ENCODE data around the gene CLN5.

The CLN5 gene

DNA sequence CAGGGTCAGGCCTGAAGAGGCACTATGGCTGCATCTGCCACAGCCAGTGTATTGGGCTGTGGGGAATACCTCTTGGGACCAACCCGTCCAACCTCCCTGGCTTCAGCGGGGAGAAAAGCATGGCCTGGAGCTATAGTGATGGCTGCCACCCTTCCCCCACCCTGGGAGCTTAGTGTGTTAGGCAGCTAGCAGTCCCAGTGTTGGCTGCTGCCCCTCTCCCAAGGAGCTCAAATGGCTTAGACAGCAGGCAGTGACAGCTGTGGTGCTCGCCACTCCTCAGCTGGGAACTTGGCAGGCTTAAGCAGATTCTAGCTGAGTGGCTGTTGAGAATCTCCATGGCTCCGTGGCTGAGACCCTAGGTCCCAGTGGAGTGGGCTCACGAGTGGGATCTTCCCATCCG, 23.8 kb upstream of the CLN5 start:
- DNase-seq (ENCODE audit: insufficient read length, low spot score) (no peak), FAIRE-seq (no peak)
- TF ChIP-seq, protein P1, sequence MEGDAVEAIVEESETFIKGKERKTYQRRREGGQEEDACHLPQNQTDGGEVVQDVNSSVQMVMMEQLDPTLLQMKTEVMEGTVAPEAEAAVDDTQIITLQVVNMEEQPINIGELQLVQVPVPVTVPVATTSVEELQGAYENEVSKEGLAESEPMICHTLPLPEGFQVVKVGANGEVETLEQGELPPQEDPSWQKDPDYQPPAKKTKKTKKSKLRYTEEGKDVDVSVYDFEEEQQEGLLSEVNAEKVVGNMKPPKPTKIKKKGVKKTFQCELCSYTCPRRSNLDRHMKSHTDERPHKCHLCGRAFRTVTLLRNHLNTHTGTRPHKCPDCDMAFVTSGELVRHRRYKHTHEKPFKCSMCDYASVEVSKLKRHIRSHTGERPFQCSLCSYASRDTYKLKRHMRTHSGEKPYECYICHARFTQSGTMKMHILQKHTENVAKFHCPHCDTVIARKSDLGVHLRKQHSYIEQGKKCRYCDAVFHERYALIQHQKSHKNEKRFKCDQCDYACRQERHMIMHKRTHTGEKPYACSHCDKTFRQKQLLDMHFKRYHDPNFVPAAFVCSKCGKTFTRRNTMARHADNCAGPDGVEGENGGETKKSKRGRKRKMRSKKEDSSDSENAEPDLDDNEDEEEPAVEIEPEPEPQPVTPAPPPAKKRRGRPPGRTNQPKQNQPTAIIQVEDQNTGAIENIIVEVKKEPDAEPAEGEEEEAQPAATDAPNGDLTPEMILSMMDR (IDR thresholded peaks at IDR 0.05; ENCODE audit: insufficient read depth, missing control alignments), result no peak

DNA sequence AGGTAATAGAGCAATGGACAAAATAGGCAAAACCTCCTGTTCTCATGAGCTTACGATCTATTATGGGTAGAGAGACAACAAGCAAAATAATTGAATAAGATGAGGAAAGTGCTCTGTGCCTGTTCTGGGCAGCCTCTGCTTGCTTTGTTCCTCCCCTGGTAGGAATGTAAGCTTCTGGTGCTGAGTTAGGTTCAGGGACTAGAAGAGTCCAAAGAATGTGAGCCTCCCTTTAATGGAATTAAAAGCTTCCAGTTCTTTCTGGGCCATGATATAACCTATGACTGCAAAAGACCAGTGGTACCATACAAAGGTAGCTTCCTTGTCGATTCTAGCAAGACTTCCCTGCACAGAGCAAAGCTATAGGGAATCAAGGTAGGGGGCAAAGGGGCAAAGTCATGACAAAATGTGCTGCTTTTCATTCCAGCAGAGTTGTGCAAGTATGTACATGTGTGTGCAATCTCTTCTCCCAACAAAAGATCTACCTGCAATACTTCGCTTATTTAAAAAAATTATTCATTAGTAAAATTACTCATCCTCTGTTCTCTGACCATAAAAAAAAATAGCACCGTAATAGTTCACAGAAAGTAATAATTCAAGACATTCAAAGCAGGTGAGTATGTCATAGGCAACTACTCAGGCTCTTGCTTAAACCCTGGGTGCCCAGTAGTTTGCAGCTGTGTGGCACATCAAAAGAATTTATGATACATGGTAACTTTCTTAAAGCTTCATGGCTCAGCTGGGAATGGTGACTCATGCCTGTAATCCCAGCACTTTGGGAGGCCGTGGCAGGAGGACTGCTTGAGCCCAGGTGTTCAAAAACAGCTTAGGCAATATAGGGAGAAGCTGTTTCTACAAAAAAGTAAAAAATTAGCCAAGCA, 22.2 kb upstream of the CLN5 start:
- DNase-seq (ENCODE audit: insufficient read length, low spot score) (no peak), FAIRE-seq (no peak)
- TF ChIP-seq, protein P1 (IDR thresholded peaks at IDR 0.05; ENCODE audit: insufficient read depth, missing control alignments), result no peak

DNA sequence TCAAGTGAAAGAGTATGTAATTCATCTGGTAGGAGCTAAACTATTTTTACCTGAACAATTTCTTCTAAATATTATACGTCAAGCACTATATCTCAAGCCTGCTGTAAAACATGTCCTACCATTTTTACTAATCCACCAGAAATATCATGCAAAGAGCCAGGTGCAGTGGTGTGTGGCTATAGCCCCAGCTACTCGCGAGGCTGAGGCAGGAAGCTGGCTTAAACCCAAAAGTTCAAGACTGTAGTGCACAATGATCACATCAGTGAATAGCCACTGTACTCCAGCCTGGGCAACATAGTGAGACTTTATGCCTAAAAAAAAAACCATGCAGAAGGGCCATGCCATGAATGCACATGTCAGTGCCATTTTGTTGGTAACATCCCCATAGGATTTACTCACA, 20.7 kb upstream of the CLN5 start:
- DNase-seq (ENCODE audit: insufficient read length, low spot score) (no peak), FAIRE-seq (no peak)
- TF ChIP-seq, protein P1 (IDR thresholded peaks at IDR 0.05; ENCODE audit: insufficient read depth, missing control alignments), result no peak

DNA sequence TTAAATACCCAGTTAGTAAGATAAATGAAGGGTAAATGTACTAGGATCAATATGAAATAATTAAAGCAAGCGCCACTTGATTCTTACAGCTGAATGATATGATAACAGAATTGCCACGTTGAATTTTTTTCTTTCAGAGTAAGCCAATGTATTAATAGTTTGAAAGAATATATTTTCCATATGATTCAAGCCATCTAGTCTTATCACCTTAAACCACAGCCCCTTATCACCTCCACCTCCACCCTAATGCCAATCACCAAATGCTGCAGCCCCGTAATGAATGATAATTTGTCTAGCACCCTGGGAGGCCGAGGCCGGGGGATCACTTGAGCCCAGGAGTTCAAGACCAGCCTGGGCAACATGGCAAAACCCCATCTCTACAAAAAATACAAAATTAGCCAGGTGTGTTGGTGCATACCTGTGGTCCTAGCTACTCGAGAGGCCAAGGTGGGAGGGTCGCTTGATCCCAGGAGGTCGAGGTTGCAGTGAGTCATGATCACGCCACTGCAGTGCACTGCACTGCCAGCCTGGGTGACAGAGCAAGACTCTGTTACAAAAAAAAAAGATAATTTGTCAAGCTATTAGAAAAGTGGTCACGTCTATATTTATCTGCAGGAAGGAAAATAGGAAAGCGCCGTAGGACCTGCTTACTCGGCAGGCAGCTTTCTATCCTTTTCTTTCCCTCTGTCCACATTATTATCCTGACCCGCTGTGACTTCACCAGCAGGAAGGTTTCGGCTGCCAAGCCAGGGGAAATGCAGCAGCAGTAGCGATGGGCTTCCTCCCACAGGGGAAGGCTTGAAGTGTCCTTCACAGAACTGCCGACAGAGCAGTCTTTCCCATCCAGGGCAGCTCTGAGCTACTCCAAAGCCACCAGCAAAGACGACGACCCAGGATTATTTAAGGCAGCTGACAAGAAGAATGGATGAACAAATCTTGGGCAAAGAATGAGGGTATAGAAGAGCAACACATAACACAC, 19.7 kb upstream of the CLN5 start:
- TF ChIP-seq, protein P1 (IDR thresholded peaks at IDR 0.05; ENCODE audit: insufficient read depth, missing control alignments), result no peak
- FAIRE-seq (no peak), DNase-seq (ENCODE audit: insufficient read length, low spot score) (no peak)

DNA sequence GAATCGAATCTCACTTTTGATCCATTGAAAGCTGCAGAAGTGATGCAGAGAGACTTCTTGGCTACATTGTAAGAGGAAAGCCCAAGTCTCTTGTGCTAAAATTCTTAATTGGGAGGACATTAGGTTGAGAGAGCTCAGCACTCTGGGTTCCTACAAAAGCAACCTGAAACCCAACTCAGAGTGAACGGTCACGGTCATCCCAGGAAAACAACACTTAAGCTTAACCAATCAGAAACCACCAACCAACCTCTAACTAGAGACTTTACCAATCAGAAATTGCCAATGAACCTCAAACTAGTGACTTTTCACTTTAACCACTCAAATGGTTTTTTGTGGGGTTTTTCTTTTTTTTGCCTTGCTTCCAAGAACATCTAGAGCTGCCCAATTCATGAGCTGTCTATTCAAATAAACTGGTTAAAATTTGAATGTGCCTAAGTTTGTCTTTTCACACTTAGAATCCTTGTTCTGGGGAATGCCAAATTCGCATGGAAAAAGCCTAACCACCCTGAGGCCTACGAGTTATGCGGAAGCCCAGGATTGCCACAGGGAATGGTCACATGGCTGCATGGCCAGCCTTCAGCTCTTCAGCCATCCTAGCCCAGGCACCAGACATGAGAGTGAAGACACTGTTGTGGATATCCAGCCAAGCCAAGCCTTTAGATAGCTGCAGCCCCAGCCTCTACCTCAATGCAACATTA, 17.8 kb upstream of the CLN5 start:
- DNase-seq (ENCODE audit: insufficient read length, low spot score), result no peak
- TF ChIP-seq, protein P1 (IDR thresholded peaks at IDR 0.05; ENCODE audit: insufficient read depth, missing control alignments), result no peak
- FAIRE-seq, result no peak

DNA sequence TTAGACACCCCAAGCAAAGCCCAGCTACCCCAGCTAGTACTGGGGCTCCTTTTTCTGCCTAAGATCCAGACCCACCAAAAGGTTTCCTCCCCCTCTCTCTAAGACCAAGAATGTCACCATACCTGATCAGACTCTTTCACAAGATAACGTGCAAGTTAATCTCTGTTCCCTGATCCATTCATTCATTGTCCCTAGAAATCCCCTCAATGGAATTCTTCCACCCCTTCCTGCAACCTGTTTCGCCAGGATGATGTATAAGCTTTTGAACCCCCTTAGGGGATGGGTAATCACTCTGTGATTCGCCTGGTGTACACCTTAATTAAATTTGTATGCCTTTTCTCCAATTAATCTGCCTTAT, 17.3 kb upstream of the CLN5 start:
- no peak for FAIRE-seq
- DNase-seq (ENCODE audit: insufficient read length, low spot score), result no peak
- TF ChIP-seq, protein P1 (IDR thresholded peaks at IDR 0.05; ENCODE audit: insufficient read depth, missing control alignments), result no peak

All from D721Med (cell line).